A673 (cell line): ENCODE measurements around the gene ACLY. TPM values are rescaled to one million over a fixed set of nuclear protein-coding genes. Genes with fewer than 3 reads are reported as not detected.

Experiments
- BruUV-seq: library from RNA; stranded (reverse); fragments of 400-500 nt; replicated peaks from 2 replicates; lab custom pipeline; 2021; lab: Mats Ljungman, UMichigan
- CTCF ChIA-PET: fragments of 300-600 bp; sonication (Branson Sonifier 250); formaldehyde crosslinking; loops from one replicate; lab custom pipeline; 2022; ENCODE audit warnings: antibody characterized with exemption; lab: Charles Lee
- POLR2A ChIA-PET: fragments of 300-600 bp; sonication (Branson Sonifier 250); formaldehyde crosslinking; loops from one replicate; lab custom pipeline; 2022; ENCODE audit warnings: antibody characterized with exemption; ENCODE audit not compliant: low non-redundant PET; lab: Charles Lee
- DNase-seq: peaks from one replicate; pipeline ENCODE4 v3.0.0-alpha.2; 2015; ENCODE audit warnings: low spot score
- H3K27ac ChIP-seq: fragments of 200-600 bp; sonication (generic); 2 replicates; pipeline ENCODE4 v1.5.1; 2016; ENCODE audit warnings: mixed run types, low read depth, mild to moderate bottlenecking, mixed read lengths, antibody characterized with exemption, low read length; ENCODE audit not compliant: poor library complexity, severe bottlenecking
- H3K27me3 ChIP-seq: fragments of 200-600 bp; sonication (generic); replicated peaks from 2 replicates; pipeline ENCODE4 v1.6.1; 2017; ENCODE audit warnings: mixed run types, low read depth, mild to moderate bottlenecking, mixed read lengths, antibody characterized with exemption, low read length; ENCODE audit not compliant: insufficient read depth, poor library complexity
- H3K36me3 ChIP-seq: fragments of 200-600 bp; sonication (generic); 2 replicates; pipeline ENCODE4 v1.6.1; 2016; ENCODE audit warnings: mixed run types, mild to moderate bottlenecking, mixed read lengths, antibody characterized with exemption, low read length; ENCODE audit not compliant: insufficient read depth, poor library complexity, severe bottlenecking
- H3K4me1 ChIP-seq: fragments of 200-600 bp; sonication (generic); 2 replicates; pipeline ENCODE4 v1.6.1; 2017; ENCODE audit warnings: mixed run types, mild to moderate bottlenecking, mixed read lengths, antibody characterized with exemption, low read length; ENCODE audit not compliant: insufficient read depth, poor library complexity, severe bottlenecking
- H3K4me3 ChIP-seq: fragments of 200-600 bp; sonication (generic); 2 replicates; pipeline ENCODE4 v1.5.1; 2016; ENCODE audit warnings: low read depth, mixed run types, mild to moderate bottlenecking, mixed read lengths, low read length; ENCODE audit not compliant: poor library complexity, severe bottlenecking
- H3K9me3 ChIP-seq: fragments of 200-600 bp; sonication (generic); 2 replicates; pipeline ENCODE4 v1.6.1; 2016; ENCODE audit warnings: mixed run types, low read depth, mild to moderate bottlenecking, mixed read lengths, antibody characterized with exemption, low read length; ENCODE audit not compliant: poor library complexity, severe bottlenecking
- CTCF ChIP-seq: fragments of 300-800, 200-600 bp; sonication (generic); conservative IDR thresholded peaks from 2 replicates; pipeline ENCODE4 v1.5.1; 2017; ENCODE audit warnings: low read depth, mild to moderate bottlenecking, antibody characterized with exemption, low read length, moderate library complexity, mixed read lengths
- EZH2 ChIP-seq: fragments of 200-600 bp; sonication (generic); IDR thresholded peaks from 2 replicates; pipeline ENCODE4 v1.6.1; 2017; ENCODE audit warnings: borderline replicate concordance, low read depth, mild to moderate bottlenecking, mixed read lengths, antibody characterized with exemption, low read length; ENCODE audit not compliant: poor library complexity, severe bottlenecking
- intact Hi-C: fragments of 100-400 bp; cut with micrococcal nuclease; formaldehyde crosslinking; loops from one replicate; pipeline ENCODE4 v1.10.0; 2022; ENCODE audit not compliant: unreplicated experiment
- total RNA-seq: library from RNA; stranded (reverse); gene quantifications from 2 replicates; pipeline ENCODE4 v1.2.3, GENCODE V29; 2021

Gene ACLY
- total RNA-seq, 1 experiment from 2014 or later: 175 TPM

- no peak for DNase-seq
- BruUV-seq: no TSS peak
- no peaks in the 10 kb centered on the region for H3K27me3 ChIP-seq
- POLR2A ChIA-PET: no interaction called here
- intact Hi-C loops: no loop called here
- H3K4me1 ChIP-seq: no peaks in the 10 kb centered on the region
- TF ChIP-seq EZH2 (no peak), CTCF (no peak)
- H3K27ac ChIP-seq: no peak overlapping the region
- CTCF ChIA-PET: no interaction called here
- no peaks in the 10 kb centered on the region for H3K9me3 ChIP-seq
- H3K4me3 ChIP-seq: no peak overlapping the region
- H3K36me3 ChIP-seq: peaks cover 3% of the 10 kb centered on the region
Observed at GRCh38 chr17:41822216-41823140, 96.3 kb downstream of the ACLY start.

GRCh38 chr17:41821776-41822175 is 97.0 kb downstream of the ACLY start:
- Histone ChIP-seq H3K9me3 (no peaks in the 10 kb centered on the region), H3K4me3 (no peak overlapping the region), H3K36me3 (no peaks in the 10 kb centered on the region), H3K27me3 (no peaks in the 10 kb centered on the region), H3K27ac (no peak overlapping the region), H3K4me1 (no peaks in the 10 kb centered on the region)
- POLR2A ChIA-PET: no interaction called here
- no peak for DNase-seq
- TF ChIP-seq EZH2: no peak
- no peak for TF ChIP-seq CTCF
- CTCF ChIA-PET: no interaction called here
- no TSS peak for BruUV-seq
- intact Hi-C loops: no loop called here

GRCh38 chr17:41818024-41818423 is 100.7 kb downstream of the ACLY start:
- ChIA-PET CTCF (no interaction called here), POLR2A (no interaction called here)
- Histone ChIP-seq H3K4me3 (no peak overlapping the region), H3K27ac (no peak overlapping the region), H3K9me3 (no peaks in the 10 kb centered on the region), H3K36me3 (no peaks in the 10 kb centered on the region), H3K4me1 (no peaks in the 10 kb centered on the region), H3K27me3 (no peaks in the 10 kb centered on the region)
- DNase-seq: no peak
- no TSS peak for BruUV-seq
- TF ChIP-seq EZH2: no peak
- no peak for TF ChIP-seq CTCF
- intact Hi-C loops: no loop called here

Other genes starting within 250 kb of the ACLY start
- gene EIF1, start 230.1 kb downstream of the ACLY start, total RNA-seq: 504 and 524 TPM in 2 replicates
- not detected in 2 replicates for gene GAST, start 206.6 kb downstream of the ACLY start, total RNA-seq
- gene HAP1, start 184.3 kb downstream of the ACLY start, total RNA-seq: 1.4 and 1.5 TPM in 2 replicates
- gene JUP, start 132.2 kb downstream of the ACLY start, total RNA-seq: 15.7 and 25.2 TPM in 2 replicates
- gene P3H4, start 107.0 kb downstream of the ACLY start, total RNA-seq: 5.9 and 6.6 TPM in 2 replicates
- 30.0 and 43.6 TPM in 2 replicates for gene FKBP10, start 105.9 kb downstream of the ACLY start, total RNA-seq
- gene NT5C3B, start 82.7 kb downstream of the ACLY start, total RNA-seq: 46.7 and 50.7 TPM in 2 replicates
- gene KLHL10, start 81.1 kb downstream of the ACLY start, total RNA-seq: not detected in 2 replicates
- gene KLHL11, start 53.5 kb downstream of the ACLY start, total RNA-seq: 10.8 and 12.0 TPM in 2 replicates
- gene ODAD4, start 11.7 kb upstream of the ACLY start, total RNA-seq: 0.97 and 1.8 TPM in 2 replicates
- gene CNP, start 47.8 kb upstream of the ACLY start, total RNA-seq: 55.5 and 55.6 TPM in 2 replicates
- gene DNAJC7, start 98.5 kb upstream of the ACLY start, total RNA-seq: 77.4 and 94.6 TPM in 2 replicates
- gene NKIRAS2, start 101.1 kb upstream of the ACLY start, total RNA-seq: 25.4 and 28.7 TPM in 2 replicates
- gene C17orf113, start 131.7 kb upstream of the ACLY start, total RNA-seq: 0.41 and 0.72 TPM in 2 replicates
- gene ZNF385C, start 179.5 kb upstream of the ACLY start, total RNA-seq: 0.15 and 0.17 TPM in 2 replicates
- 2.1 and 3.3 TPM in 2 replicates for gene DHX58, start 193.8 kb upstream of the ACLY start, total RNA-seq
- 28.6 and 30.3 TPM in 2 replicates for gene KAT2A, start 202.4 kb upstream of the ACLY start, total RNA-seq
- not detected in 2 replicates for gene HSPB9, start 203.9 kb upstream of the ACLY start, total RNA-seq
- gene RAB5C, start 236.0 kb upstream of the ACLY start, total RNA-seq: 65.1 and 67.5 TPM in 2 replicates